ENCODE results near the gene LIN28B. TPM values are rescaled to one million over a fixed set of nuclear protein-coding genes. Genes with fewer than 3 reads are reported as not detected.

The LIN28B gene
- total RNA-seq, 2 donors from 2014 or later: not detected

- DNase-seq (ENCODE audit: low spot score): no peak
- no peak for TF ChIP-seq CTCF (IDR thresholded peaks at IDR 0.05)
- no peaks in the 10 kb centered on the region for H3K36me3 ChIP-seq
Measured at GRCh38 chr6:105014954-105015353, 58.0 kb downstream of the LIN28B start.

GRCh38 chr6:105015482-105015881, 58.6 kb downstream of the LIN28B start:
- H3K27ac ChIP-seq: no peak overlapping the region
- no peak for DNase-seq (ENCODE audit: low spot score)
- no peak for TF ChIP-seq CTCF (IDR thresholded peaks at IDR 0.05)
- no peak overlapping the region for H3K4me3 ChIP-seq
- H3K9me3 ChIP-seq: no peaks in the 10 kb centered on the region
- no peaks in the 10 kb centered on the region for H3K4me1 ChIP-seq
- H3K27me3 ChIP-seq: no peaks in the 10 kb centered on the region
- H3K36me3 ChIP-seq: no peaks in the 10 kb centered on the region

More at GRCh38 chr6:105014954-105015353, 58.0 kb downstream of the LIN28B start:
- no peaks in the 10 kb centered on the region for H3K27me3 ChIP-seq
- no peaks in the 10 kb centered on the region for H3K9me3 ChIP-seq
- no peak overlapping the region for H3K27ac ChIP-seq
- no peak overlapping the region for H3K4me3 ChIP-seq
- no peaks in the 10 kb centered on the region for H3K4me1 ChIP-seq

GRCh38 chr6:105019285-105019684, 62.4 kb downstream of the LIN28B start:
- H3K27ac ChIP-seq: no peak overlapping the region
- H3K4me1 ChIP-seq: no peaks in the 10 kb centered on the region
- H3K27me3 ChIP-seq: no peaks in the 10 kb centered on the region
- no peaks in the 10 kb centered on the region for H3K9me3 ChIP-seq
- TF ChIP-seq CTCF (IDR thresholded peaks at IDR 0.05): no peak
- H3K4me3 ChIP-seq: no peak overlapping the region
- DNase-seq (ENCODE audit: low spot score): no peak
- H3K36me3 ChIP-seq: no peaks in the 10 kb centered on the region

- H3K27ac ChIP-seq: no peak overlapping the region
- H3K4me3 ChIP-seq: no peak overlapping the region
- no peaks in the 10 kb centered on the region for H3K9me3 ChIP-seq
- no peaks in the 10 kb centered on the region for H3K4me1 ChIP-seq
- no peak for DNase-seq (ENCODE audit: low spot score)
- TF ChIP-seq CTCF (IDR thresholded peaks at IDR 0.05): no peak
- H3K36me3 ChIP-seq: no peaks in the 10 kb centered on the region
- H3K27me3 ChIP-seq: no peaks in the 10 kb centered on the region
Measured at GRCh38 chr6:105021399-105021798, 64.5 kb downstream of the LIN28B start.

GRCh38 chr6:105022416-105022815, 65.5 kb downstream of the LIN28B start:
- Histone ChIP-seq H3K9me3 (no peaks in the 10 kb centered on the region), H3K36me3 (no peaks in the 10 kb centered on the region), H3K4me3 (no peak overlapping the region), H3K4me1 (no peaks in the 10 kb centered on the region), H3K27me3 (no peaks in the 10 kb centered on the region), H3K27ac (no peak overlapping the region)
- no peak for TF ChIP-seq CTCF (IDR thresholded peaks at IDR 0.05)
- DNase-seq (ENCODE audit: low spot score): no peak

- Histone ChIP-seq H3K27ac (no peak overlapping the region), H3K36me3 (no peaks in the 10 kb centered on the region), H3K9me3 (no peaks in the 10 kb centered on the region), H3K4me1 (no peaks in the 10 kb centered on the region), H3K27me3 (no peaks in the 10 kb centered on the region), H3K4me3 (no peak overlapping the region)
- DNase-seq (ENCODE audit: low spot score): no peak
- no peak for TF ChIP-seq CTCF (IDR thresholded peaks at IDR 0.05)
Measured at GRCh38 chr6:105024803-105025202, 67.9 kb downstream of the LIN28B start.
